Measurements from ENCODE around the gene PGR. TPM values are rescaled to one million over a fixed set of nuclear protein-coding genes. Genes with fewer than 3 reads are reported as not detected.

Gene PGR
- polyA plus RNA-seq (2013, experiment 1 of 2; ENCODE audit: insufficient read length) = not detected
- not detected for polyA plus RNA-seq (2013, experiment 2 of 2; ENCODE audit: insufficient read length)

GRCh38 chr11:101129203-101129943, at the start of gene PGR:
Gene PGR, minus strand, starts transcription at chr11:101129813. Its CDS starts 743 bp downstream, at chr11:101129070.
- DNase-seq = no peak

GRCh38 chr11:101176381-101176780, 46.8 kb upstream of the PGR start:
- no peak for DNase-seq

- no peak for DNase-seq
Measured at GRCh38 chr11:101169944-101170343, 40.3 kb upstream of the PGR start.

GRCh38 chr11:101166038-101166437, 36.4 kb upstream of the PGR start:
- DNase-seq = no peak

GRCh38 chr11:101158119-101158518, 28.5 kb upstream of the PGR start:
- no peak for DNase-seq

- no peak for DNase-seq
Measured at GRCh38 chr11:101138245-101138930, 8.8 kb upstream of the PGR start.

GRCh38 chr11:101133190-101133589, 3.6 kb upstream of the PGR start:
- DNase-seq = no peak

GRCh38 chr11:101128571-101129202, 926 bp downstream of the PGR start:
- no peak for DNase-seq

- no peak for DNase-seq
Measured at GRCh38 chr11:101127699-101128570, 1.7 kb downstream of the PGR start.

GRCh38 chr11:101127197-101127698, 2.4 kb downstream of the PGR start:
- no peak for DNase-seq

- no peak for DNase-seq
Measured at GRCh38 chr11:101126551-101127196, 2.9 kb downstream of the PGR start.

- DNase-seq = no peak
Measured at GRCh38 chr11:101115671-101116160, 13.9 kb downstream of the PGR start.

- no peak for DNase-seq
Measured at GRCh38 chr11:101113540-101113939, 16.1 kb downstream of the PGR start.

- no peak for DNase-seq
Measured at GRCh38 chr11:101104716-101105115, 24.9 kb downstream of the PGR start.

GRCh38 chr11:101103433-101103832, 26.2 kb downstream of the PGR start:
- DNase-seq = no peak

GRCh38 chr11:101100601-101101000, 29.0 kb downstream of the PGR start:
- DNase-seq = no peak

- no peak for DNase-seq
Measured at GRCh38 chr11:101096036-101096704, 33.4 kb downstream of the PGR start.

GRCh38 chr11:101091781-101092180, 37.8 kb downstream of the PGR start:
- no peak for DNase-seq

- no peak for DNase-seq
Measured at GRCh38 chr11:101090679-101091270, 38.8 kb downstream of the PGR start.

- no peak for DNase-seq
Measured at GRCh38 chr11:101083335-101083734, 46.3 kb downstream of the PGR start.

- DNase-seq = no peak
Measured at GRCh38 chr11:101082813-101083212, 46.8 kb downstream of the PGR start.
